Activated CD8-positive, alpha-beta memory T cell treated with anti-CD3 and anti-CD28 coated beads for 36 hours (primary cell): ENCODE data around the gene MAPK7. TPM values are rescaled to one million over a fixed set of nuclear protein-coding genes. Genes with fewer than 3 reads are reported as not detected.

Source experiments
- CTCF ChIA-PET: fragments of 350-600 bp; sonication (Branson Sonifier 250); formaldehyde crosslinking; loops from one replicate; lab custom pipeline; 2021; ENCODE audit warnings: antibody characterized with exemption; lab: Charles Lee
- POLR2A ChIA-PET: fragments of 350-600 bp; sonication (Branson Sonifier 250); formaldehyde crosslinking; loops from one replicate; lab custom pipeline; 2021; ENCODE audit warnings: antibody characterized with exemption; lab: Charles Lee
- total RNA-seq, 2 experiments: library from RNA; stranded (reverse); gene quantifications; one replicate each; pipeline ENCODE4 v1.2.3, GENCODE V29; 2021

MAPK7 gene
- total RNA-seq, 2 experiments from 2014 or later: 18.5 to 19.1 TPM

DNA sequence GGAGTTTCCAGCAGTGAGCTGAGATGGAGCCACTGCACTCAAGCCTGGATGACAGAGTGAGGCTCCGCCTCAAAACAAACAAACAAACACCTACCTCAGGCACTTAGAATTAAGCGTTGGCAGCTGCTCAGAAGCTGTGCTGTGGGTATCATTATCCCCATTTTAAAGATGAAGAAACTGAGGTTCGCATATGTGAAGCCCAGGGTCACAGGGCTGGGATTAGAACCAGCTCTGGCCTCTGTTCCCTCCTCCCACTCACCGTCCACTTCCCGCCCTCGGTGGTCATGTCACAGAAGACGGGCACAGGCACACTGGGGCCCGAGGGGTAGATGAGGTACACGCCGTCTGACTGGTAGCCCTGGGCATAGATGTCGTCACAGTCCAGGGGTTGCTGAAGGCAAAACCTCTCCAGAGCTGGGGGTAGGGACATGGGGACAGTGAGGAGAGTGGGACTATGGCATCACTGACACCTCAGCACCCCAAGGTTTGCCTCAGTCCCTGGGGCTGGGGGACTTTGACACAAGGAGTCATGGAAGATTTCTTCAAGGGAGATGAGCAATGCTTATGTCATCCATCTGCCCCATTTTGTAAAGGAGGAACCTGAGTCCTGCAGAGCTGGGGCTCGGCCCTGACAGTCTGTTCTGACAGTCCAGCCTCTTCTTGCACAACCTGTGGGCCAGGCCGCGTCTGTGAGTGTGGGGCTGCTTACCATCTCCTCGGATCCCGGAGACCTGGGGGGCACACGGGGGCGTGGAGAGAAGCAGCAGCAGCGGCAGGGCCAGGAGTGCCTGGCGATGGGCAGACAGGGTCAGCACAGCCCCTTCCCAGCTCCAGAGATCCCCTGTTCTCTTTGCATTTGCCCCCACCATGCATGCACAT lies 8.0 kb downstream of the MAPK7 start:
- ChIA-PET CTCF (no interaction called here), POLR2A (interaction anchor here (1.3 kb wide), 1 partner anchor 8 kb away, joined by 5 read pairs; the partner anchor contains the start of gene MAPK7)

DNA sequence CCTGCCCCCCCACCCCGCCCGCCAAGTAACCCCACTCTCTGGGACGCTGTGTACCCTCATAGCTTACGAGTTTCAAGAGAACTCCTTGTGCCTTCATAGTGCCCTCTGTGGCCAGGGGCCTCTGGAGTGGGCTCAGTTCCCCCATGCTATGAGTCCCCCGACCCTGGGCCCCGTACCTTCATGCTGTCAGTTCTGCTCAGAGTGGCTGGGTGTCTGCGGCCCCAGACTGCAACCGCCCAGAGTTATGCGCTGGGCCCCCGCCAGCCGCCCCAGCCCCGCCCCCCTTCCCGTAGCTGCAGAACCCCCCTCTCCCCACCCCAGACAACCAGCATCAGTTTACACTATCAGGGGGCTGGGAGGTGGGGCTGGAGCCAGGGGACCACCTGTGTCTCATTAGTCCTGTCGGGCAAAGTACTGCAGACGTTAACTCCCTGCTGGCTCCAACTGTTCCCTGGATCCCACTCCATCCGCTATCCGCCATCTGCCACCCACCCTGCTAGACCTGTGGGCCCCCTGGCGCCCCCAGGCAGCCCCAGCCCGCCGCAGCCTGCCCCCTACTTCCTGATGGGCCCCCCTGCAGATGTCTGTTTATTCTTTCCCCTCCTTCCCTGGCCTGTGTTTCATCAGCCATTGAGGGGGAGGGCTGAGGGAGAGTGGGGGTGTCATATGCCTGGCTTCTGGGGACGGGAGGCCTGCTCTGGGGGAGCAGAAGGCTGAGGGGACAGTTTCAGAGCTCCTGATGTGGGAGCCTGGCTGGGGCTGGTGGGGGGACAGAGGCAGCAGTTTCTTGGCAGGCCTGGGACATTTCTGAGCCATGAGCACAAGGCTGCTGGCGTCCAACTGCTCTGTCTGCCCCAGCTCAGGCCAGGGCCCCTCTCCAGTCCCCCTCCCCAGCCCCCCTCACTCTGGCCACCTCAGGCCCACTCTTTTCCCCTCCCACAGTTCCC lies 8.9 kb downstream of the MAPK7 start, which contains the start of gene MFAP4:
TSS of gene MFAP4 (minus strand) at position 217 of the 947 bp plus-strand sequence. CDS start at position 182, 35 bp downstream.
- POLR2A ChIA-PET: interaction anchor here (1.3 kb wide), 1 partner anchor 9 kb away, joined by 5 read pairs; the partner anchor contains the start of gene MAPK7
- CTCF ChIA-PET: no interaction called here

DNA sequence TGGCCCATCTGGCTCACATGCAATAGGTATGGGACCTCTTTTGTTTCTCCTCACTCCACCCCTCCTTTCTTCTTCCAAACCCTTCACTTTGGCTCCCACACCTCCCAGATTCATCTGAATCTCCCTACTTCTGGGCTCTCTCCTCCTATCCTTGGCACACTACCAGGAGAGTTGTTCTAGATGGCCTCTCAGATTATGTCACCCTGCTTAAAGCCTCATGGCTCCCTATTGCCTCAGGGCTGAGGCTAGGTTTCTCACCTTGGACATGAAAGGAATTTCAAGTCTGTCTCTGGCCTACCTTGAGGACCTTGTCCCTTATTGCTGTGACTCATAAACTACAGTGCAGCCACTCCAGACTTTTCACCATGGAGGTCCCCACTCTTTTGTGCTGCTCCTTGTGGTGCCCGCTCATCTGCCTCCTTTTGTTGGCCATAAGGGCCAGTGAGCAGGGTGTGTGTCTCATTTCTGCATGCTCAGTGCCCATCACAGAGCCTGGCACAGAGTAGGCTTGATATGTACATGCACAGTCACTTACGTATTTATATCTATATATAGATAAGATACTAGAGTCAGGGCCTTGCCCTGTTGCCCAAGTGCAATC lies 9.7 kb downstream of the MAPK7 start:
- ChIA-PET POLR2A (no interaction called here), CTCF (no interaction called here)

DNA sequence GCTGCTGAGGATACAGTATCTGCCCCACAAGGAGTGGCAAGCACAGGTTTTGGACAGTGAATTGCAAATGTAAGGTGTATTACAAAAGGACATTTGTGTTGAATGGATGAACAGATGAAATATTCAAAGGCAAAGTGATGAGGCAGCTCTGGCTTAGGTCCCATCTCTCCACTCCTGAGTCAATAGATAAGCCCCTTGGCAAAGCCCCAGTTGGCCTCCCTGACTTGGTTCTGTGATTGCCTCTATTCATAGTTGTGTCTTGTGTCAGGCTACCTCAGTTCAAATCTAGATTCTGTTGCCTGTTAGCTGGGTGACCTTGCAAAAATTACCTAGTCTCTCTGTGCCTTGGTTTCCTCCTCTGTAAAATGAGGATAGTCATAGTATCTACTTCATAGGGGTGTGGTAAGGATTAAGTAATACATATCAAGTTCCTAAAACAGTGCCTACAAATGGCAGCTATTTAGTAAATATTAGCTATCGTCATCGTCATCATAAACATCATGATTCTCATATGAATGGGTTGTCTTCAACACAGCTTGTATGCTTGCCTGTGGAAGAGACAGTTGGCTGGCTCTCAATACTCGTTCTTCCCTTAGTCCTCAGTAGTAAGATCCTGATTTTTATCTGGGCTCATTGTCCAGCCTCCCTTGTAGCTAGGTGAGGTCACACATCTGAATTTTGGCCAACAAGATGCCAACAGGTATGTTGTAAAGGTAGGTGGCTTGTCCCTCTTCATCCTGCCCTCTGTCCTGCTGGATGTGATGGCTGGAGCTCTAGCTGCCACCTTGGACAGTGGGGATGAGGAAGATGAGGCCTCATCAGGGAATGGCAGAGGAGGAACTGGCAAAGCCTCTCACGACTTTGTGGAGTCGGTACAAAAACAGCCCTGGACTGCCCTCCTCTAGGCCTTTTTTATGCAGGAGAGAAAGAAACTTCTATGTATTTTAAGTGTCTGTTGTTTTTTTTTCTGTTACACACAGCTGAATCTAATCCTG lies 10.8 kb downstream of the MAPK7 start:
- ChIA-PET CTCF (interaction anchor here (1.5 kb wide), 1 partner anchor 58 kb away, joined by 3 read pairs; no protein-coding TSS in a partner anchor), POLR2A (no interaction called here)

DNA sequence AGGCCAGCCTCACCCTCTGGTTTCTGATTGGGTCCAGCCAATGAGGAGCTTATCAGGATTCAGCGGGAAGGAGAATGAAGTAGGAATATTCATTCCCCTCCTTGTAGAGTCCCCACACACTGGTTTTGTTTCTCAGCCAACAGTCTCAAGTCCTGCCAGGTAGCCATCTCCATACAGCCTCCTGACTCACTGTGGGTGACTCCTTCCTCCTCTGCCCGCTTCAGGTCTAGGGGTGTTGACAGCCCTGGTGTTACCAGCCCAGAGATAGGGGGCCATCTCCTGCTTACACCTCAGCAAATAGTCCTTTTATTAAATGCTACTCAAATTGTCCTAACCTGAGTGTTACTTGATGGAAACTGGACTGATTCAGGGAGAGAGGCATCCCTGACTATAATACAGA lies 12.7 kb downstream of the MAPK7 start:
- CTCF ChIA-PET: interaction anchor here (0.8 kb wide), 1 partner anchor 33 kb away, joined by 3 read pairs; no protein-coding TSS in a partner anchor
- POLR2A ChIA-PET: no interaction called here

DNA sequence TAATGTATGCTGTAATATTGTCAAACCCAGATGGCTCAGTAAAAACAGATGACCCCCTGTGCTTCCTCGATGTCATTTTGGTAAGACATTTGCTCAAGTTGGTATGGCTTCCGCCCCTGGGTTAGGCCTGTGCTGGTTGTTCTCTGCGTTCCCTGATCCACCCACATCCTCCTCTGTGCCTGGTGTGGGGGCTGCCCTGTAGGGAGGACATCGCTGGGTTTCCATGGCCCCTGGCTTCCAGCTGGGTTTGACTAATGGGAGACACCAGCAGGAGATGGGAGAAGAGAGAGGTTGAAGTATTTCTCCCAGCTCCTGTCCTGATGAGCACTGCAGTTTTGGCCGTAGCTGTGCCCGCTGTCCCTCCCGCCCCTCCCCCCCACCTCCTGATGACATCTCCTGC lies 13.1 kb downstream of the MAPK7 start:
- ChIA-PET CTCF (no interaction called here), POLR2A (no interaction called here)

DNA sequence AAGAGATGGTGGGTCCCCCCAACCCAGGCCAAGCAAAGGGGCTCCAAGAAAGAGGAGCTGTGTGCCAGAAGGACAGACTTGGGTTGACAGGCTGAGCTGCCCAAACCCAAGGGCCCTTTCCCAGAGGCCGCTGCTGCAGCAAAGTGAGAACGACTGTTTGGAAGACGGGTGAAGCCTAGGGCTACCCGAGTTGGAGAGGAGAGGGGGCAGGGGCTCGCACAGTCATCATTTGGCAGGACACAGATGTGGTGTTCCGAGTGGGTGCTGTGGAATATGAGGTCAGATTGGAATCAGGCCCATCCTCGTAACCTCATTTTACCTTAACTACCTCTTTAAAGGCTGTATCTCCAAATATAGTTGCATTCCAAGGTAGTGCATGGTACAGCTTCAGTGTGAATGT lies 14.0 kb downstream of the MAPK7 start:
- ChIA-PET CTCF (no interaction called here), POLR2A (no interaction called here)

DNA sequence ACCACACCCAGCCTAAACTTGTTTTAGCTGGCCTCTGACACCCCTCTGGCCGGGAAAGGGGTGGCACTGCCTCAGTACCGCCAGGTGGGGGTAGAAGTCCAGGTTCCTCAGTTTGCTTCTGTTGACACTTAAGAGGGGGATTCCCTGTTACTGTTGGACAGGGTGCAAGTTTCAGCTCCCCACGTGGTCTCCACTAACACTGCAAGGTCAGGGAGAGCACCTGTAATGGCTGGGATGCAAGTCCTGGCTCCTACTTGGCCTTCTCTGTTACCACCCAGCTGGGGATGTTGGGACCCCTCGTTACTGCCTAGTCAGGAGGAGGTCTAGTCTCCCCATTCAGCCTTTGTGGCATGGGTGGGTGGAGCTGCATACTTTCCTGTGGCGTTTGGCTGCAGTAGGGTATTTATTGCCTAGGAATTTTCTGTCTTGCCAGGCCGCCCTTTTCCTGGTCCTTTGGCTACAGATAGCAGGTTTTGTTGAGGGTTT lies 19.3 kb downstream of the MAPK7 start:
- CTCF ChIA-PET: no interaction called here
- POLR2A ChIA-PET: no interaction called here

DNA sequence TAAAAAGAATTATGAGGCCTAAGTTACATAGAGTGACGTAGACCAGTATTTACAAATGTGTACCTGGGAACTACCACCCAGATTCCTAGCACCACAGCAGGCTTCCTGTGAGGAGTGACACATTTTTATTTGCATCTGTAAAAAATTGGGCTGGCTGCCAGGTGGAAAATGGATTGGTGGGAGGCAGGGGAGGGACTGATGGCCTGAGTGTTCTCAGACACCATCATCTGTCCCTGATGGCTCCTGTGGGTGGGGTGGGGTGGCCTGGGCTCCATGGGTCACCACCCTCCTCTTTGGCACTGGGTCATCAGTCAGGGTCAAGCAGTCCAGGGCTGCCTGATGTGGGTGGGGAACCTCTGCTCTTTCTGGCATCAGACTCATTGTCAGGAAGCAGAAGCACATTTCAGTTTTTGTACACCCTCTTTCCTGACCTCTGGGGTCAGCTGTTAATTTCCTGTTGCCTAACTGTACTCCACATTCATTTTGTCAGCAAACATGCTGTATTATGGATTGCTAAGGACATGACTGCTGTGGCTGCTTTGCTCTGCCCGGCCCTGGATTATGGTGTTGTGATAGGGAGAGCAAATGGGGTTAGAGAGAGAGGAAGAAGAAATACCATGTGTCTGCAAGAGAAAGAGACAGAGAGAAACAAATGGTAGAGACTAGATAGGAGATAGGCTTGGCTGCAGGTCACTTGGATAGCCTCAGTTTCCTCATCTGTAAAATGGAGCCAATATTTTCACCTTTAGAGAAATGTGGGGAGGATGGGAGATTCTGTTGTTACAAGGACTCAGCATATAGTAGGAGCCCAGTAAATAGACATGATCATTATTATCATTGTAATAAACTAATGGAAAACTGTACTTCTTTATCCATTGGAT lies 20.2 kb downstream of the MAPK7 start:
- CTCF ChIA-PET: no interaction called here
- POLR2A ChIA-PET: no interaction called here

DNA sequence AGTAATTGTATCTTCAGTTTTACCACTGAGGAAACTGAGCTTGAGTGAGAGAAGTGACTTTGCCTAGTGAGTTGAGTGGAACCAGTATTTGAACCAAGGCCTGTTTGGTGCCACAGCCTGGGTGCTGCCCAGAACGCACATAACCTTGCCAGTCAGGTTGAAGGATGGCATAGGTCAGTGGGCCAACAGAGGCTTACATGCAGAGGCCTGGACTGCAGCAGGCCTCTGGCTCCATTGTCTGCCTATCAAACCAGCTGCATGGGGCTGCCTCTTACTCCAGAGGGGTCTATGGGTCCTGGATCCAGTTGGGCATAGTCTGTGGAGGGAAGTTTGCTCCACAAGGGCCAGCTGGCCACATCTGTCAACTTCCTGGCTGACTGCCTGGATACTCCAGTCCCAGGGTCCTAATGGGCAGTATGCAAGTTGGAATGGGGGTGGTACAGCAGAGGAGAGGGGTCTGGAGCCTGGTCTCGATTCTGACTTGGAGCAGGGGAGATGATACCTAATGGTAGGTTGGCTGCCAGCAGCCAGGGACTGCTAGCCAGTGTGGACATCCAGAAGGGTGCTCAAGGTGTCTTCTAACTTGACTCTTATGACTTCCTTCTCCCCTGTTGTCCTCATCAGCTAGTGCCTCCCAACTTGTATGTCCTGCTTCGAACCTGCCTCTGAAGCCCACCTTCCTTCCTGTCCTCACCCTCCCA lies 21.6 kb downstream of the MAPK7 start:
- CTCF ChIA-PET: no interaction called here
- POLR2A ChIA-PET: no interaction called here

DNA sequence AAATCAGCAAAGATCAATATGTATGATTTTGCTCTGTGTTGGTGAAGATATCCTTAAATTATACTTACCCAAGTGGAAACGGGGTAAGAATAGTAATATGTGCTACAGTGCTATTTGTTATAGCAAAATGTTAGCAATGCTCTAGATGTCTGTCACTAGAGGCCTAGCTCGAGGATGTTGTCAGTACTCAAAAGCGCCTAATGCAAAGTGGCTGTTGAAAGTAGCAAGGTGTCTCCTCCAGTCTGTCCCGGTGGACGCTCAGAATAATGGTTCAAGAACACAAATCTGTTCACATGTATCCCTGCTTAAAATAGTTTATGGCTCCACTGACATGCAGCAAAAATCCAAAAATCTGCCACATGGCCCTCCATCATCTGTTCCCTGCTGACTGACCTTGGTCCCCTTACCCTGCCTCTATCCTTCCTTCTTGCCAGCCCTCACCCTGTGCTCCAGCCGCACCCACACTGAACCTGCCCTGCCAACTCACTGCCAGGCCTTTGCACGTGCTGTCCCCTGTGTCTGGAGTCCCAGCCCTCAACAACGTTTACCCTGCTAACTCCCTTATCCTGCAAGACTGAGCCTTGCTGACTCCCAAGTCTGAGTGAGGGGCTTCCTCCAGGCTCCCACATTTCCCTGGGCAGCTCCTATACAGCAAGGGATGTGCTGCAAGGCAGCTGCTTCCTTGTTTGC lies 23.2 kb downstream of the MAPK7 start:
- ChIA-PET CTCF (no interaction called here), POLR2A (no interaction called here)

DNA sequence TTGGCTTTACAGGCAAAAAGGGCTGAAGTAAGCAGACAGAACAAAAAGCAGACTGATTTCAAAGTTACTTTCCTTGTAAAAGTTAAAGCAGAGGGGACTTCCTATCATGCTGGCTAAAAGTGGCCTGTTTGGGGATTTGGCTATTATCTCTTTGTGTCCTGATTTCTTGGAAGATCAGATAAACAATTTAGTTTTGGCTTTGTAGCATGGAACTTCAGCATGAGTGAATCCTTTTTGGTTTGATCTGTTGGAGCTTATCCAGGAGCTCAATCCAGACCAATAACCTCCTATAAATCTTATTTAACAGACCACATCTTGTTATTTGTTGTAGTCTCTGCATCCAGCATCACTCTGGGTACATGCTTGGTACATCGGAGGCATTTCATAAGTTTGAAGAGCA lies 23.9 kb downstream of the MAPK7 start:
- ChIA-PET POLR2A (no interaction called here), CTCF (no interaction called here)

DNA sequence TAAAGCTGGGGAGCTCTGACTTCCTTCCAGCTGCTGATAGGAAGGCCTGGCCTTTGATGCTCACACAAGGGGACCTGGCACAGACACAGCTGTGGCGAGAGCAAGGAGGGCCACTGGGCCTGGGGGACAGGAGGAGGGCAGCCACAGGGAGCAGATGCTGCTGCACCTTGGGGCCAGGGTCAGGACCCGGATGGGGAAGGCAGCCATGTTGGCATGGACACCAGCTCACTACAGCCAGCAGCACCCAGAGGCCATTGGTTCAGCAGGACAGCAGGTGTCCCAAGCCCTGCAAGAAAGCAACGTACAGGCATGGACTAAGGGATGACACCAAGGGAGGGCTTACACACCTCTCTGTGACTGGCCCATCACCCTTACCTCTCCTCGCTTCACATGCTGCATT lies 24.7 kb downstream of the MAPK7 start:
- ChIA-PET CTCF (interaction anchor here (1.3 kb wide), 1 partner anchor 40 kb away, joined by 3 read pairs; no protein-coding TSS in a partner anchor), POLR2A (no interaction called here)

DNA sequence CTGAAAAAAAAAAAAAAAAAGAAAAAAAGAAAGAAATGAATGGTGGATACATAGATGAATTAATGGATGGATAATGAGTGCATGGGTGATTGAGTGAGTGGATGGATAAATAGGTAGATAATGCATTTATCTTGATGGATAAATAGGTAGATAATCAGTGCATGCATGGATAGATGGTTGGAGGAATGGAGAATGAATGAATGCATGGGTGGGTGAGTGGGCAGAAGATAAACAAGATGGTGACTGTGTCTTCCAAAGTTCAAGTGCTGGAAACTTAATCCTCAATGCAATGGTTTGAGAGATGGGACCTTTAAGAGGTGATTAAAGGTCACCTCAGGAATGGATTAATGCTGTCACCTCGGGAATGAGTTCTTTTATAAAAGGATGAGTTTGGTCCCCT lies 26.0 kb downstream of the MAPK7 start:
- ChIA-PET CTCF (no interaction called here), POLR2A (no interaction called here)

DNA sequence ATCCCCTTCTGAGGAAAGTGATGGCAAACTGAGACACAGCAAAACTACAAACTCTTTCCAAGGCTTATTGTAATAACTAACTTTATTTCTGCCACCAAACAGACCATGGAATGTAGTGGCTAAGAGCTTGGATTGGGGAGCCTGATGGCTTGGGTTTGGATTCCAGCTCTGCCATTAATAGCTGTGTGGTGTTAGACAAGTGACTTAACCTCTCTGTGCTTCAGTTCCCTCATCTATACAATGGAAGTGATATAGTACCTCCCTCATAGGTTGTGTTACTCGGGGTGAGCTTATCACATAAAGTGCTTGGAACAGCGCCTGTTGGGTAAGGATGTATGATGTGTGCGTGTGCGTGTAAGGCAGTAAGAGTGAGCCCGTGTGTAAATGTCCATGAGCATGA lies 26.8 kb downstream of the MAPK7 start:
- ChIA-PET CTCF (no interaction called here), POLR2A (no interaction called here)
